GM21381 (cell line): ENCODE data around the gene RASA3.
A peak's percentile ranks its signal among the peaks of the same experiment; 100 is the strongest.

Experiments
- ATAC-seq: cut with Tn5 transposase; IDR thresholded peaks from one replicate; pipeline ENCODE4 v1.9.1; 2021; ENCODE audit warnings: mild to moderate bottlenecking, moderate library complexity; ENCODE audit not compliant: unreplicated experiment

Gene RASA3

GRCh38 chr13:114059428-114059827, 73.0 kb downstream of the RASA3 start:
- ATAC-seq: no peak

- ATAC-seq: no peak
Observed at GRCh38 chr13:114058051-114058867, 74.2 kb downstream of the RASA3 start.

GRCh38 chr13:114057166-114058050, 75.0 kb downstream of the RASA3 start:
- ATAC-seq: no peak

- no peak for ATAC-seq
Observed at GRCh38 chr13:114056205-114057013, 76.0 kb downstream of the RASA3 start.

GRCh38 chr13:114055766-114056165, 76.7 kb downstream of the RASA3 start:
- no peak for ATAC-seq

GRCh38 chr13:114054830-114055439, 77.5 kb downstream of the RASA3 start:
- no peak for ATAC-seq

GRCh38 chr13:114054264-114054663, 78.2 kb downstream of the RASA3 start:
- no peak for ATAC-seq

- ATAC-seq: no peak
Observed at GRCh38 chr13:114053026-114053425, 79.4 kb downstream of the RASA3 start.

GRCh38 chr13:114050536-114051450, 81.6 kb downstream of the RASA3 start:
- ATAC-seq: no peak

- ATAC-seq: no peak
Observed at GRCh38 chr13:114049626-114050101, 82.8 kb downstream of the RASA3 start.

GRCh38 chr13:114049026-114049425, 83.4 kb downstream of the RASA3 start:
- ATAC-seq: no peak

GRCh38 chr13:114048443-114048842, 84.0 kb downstream of the RASA3 start:
- no peak for ATAC-seq

- ATAC-seq: peak; percentile 83
Observed at GRCh38 chr13:114047358-114047881, 85.0 kb downstream of the RASA3 start.

GRCh38 chr13:114046431-114046975, 85.9 kb downstream of the RASA3 start:
- no peak for ATAC-seq

GRCh38 chr13:114045113-114045735, 87.2 kb downstream of the RASA3 start:
- no peak for ATAC-seq

- ATAC-seq: no peak
Observed at GRCh38 chr13:114044486-114044885, 87.9 kb downstream of the RASA3 start.

- ATAC-seq: no peak
Observed at GRCh38 chr13:114043421-114044053, 88.9 kb downstream of the RASA3 start.
